Coronary artery (tissue), 2 donors: ENCODE results near the gene SORL1-AS1.
A peak's percentile ranks its signal among the peaks of the same experiment; 100 is the strongest.

Source experiments
- DNase-seq: peaks from one replicate; pipeline ENCODE4 v3.0.0-alpha.2; 2017; ENCODE audit warnings: low spot score
- H3K27ac ChIP-seq, 2 donors: fragments of 200-600 bp; sonication (generic); one replicate each; pipeline ENCODE4 v1.5.1; 2016 to 2019
- H3K4me3 ChIP-seq: fragments of 200-600 bp; sonication (generic); 2 replicates; pipeline ENCODE4 v1.5.1; 2016; ENCODE audit warnings: mild to moderate bottlenecking, moderate library complexity
- CTCF ChIP-seq: fragments of 200-600 bp; sonication (generic); IDR thresholded peaks from one replicate; pipeline ENCODE4 v1.5.1; 2019; ENCODE audit warnings: antibody characterized with exemption

The SORL1-AS1 gene

GRCh38 chr11:121489823-121490222 is 37.1 kb upstream of the SORL1-AS1 start:
- no peak for DNase-seq
- Histone ChIP-seq H3K27ac (no peak overlapping the region), H3K4me3 (no peak overlapping the region)
- TF ChIP-seq CTCF, result no peak

GRCh38 chr11:121488641-121489040 is 35.9 kb upstream of the SORL1-AS1 start:
- TF ChIP-seq CTCF, result no peak
- Histone ChIP-seq H3K4me3 (no peak overlapping the region), H3K27ac (no peak overlapping the region)
- no peak for DNase-seq

- DNase-seq, result no peak
- Histone ChIP-seq H3K27ac (peak overlapping the region in 1 of 2 donors; percentile 37), H3K4me3 (no peak overlapping the region)
- TF ChIP-seq CTCF, result no peak
Observed at GRCh38 chr11:121488170-121488569, 35.4 kb upstream of the SORL1-AS1 start.

GRCh38 chr11:121487191-121487590 is 34.4 kb upstream of the SORL1-AS1 start:
- no peak for DNase-seq
- TF ChIP-seq CTCF, result no peak

GRCh38 chr11:121486054-121486453 is 33.3 kb upstream of the SORL1-AS1 start:
- TF ChIP-seq CTCF, result no peak
- Histone ChIP-seq H3K4me3 (no peak overlapping the region), H3K27ac (no peak overlapping the region)
- no peak for DNase-seq

More at GRCh38 chr11:121487191-121487590, 34.4 kb upstream of the SORL1-AS1 start:
- Histone ChIP-seq H3K4me3 (no peak overlapping the region), H3K27ac (peak overlapping the region in 1 of 2 donors; percentile 37)

GRCh38 chr11:121485216-121485615 is 32.4 kb upstream of the SORL1-AS1 start:
- TF ChIP-seq CTCF, result no peak
- Histone ChIP-seq H3K27ac (no peak overlapping the region), H3K4me3 (no peak overlapping the region)
- DNase-seq, result no peak

- no peak overlapping the region for H3K27ac ChIP-seq
- no peak for TF ChIP-seq CTCF
- H3K4me3 ChIP-seq, result no peak overlapping the region
- no peak for DNase-seq
Observed at GRCh38 chr11:121483805-121484480, 31.2 kb upstream of the SORL1-AS1 start.
